OCI-LY7 (cell line): ENCODE data around the gene CLSTN2. TPM values are rescaled to one million over a fixed set of nuclear protein-coding genes. Genes with fewer than 3 reads are reported as not detected.

ENCODE experiments used
- BruUV-seq: library from RNA; stranded (reverse); fragments of 400-500 nt; replicated peaks from 2 replicates; lab custom pipeline; 2021; lab: Mats Ljungman, UMichigan
- CTCF ChIA-PET: fragments of 300-600 bp; sonication (Branson Sonifier 250); formaldehyde crosslinking; loops from one replicate; lab custom pipeline; 2022; ENCODE audit warnings: antibody characterized with exemption; ENCODE audit not compliant: unreplicated experiment; lab: Charles Lee
- POLR2A ChIA-PET: fragments of 300-600 bp; sonication (Branson Sonifier 250); formaldehyde crosslinking; loops from one replicate; lab custom pipeline; 2022; ENCODE audit warnings: antibody characterized with exemption; lab: Charles Lee
- DNase-seq: peaks from one replicate; pipeline ENCODE4 v3.0.0-alpha.2; 2015; ENCODE audit warnings: low spot score
- H2AFZ ChIP-seq: fragments of 200-600 bp; sonication (generic), shearing (Covaris generic); 2 replicates; pipeline ENCODE4 v1.6.1; 2014; ENCODE audit warnings: mild to moderate bottlenecking, antibody characterized with exemption, low read length, moderate library complexity
- H3K27ac ChIP-seq: fragments of 200-600 bp; sonication (generic); 2 replicates; pipeline ENCODE4 v1.5.1; 2014; ENCODE audit warnings: mixed run types, low read depth, mild to moderate bottlenecking, moderate library complexity, low read length, inconsistent platforms; ENCODE audit not compliant: poor library complexity, severe bottlenecking
- H3K36me3 ChIP-seq: fragments of 200-600 bp; sonication (generic); 2 replicates; pipeline ENCODE4 v1.6.1; 2014; ENCODE audit warnings: mild to moderate bottlenecking, antibody characterized with exemption, low read length, moderate library complexity, mixed read lengths; ENCODE audit not compliant: insufficient read depth
- H3K4me1 ChIP-seq: fragments of 200-600 bp; sonication (generic); 2 replicates; pipeline ENCODE4 v1.5.1; 2014; ENCODE audit warnings: mild to moderate bottlenecking, low read length; ENCODE audit not compliant: insufficient read depth, poor library complexity, severe bottlenecking
- H3K4me2 ChIP-seq: fragments of 200-600 bp; sonication (generic); 2 replicates; pipeline ENCODE4 v1.6.1; 2014; ENCODE audit warnings: mild to moderate bottlenecking, low read length
- H3K4me3 ChIP-seq: fragments of 200-600 bp; sonication (generic); 2 replicates; pipeline ENCODE4 v1.5.1; 2014; ENCODE audit warnings: mild to moderate bottlenecking, low read depth, low read length; ENCODE audit not compliant: poor library complexity, severe bottlenecking
- H3K79me2 ChIP-seq: fragments of 200-600 bp; sonication (generic); 2 replicates; pipeline ENCODE4 v1.6.1; 2016; ENCODE audit warnings: low read depth, mild to moderate bottlenecking, low read length, moderate library complexity, mixed read lengths; ENCODE audit not compliant: insufficient read depth
- H3K9me2 ChIP-seq: fragments of 200-600 bp; sonication (generic); 2 replicates; pipeline ENCODE4 v1.6.1; 2016; ENCODE audit warnings: mild to moderate bottlenecking, low read length, mixed read lengths; ENCODE audit not compliant: insufficient read depth
- H3K9me3 ChIP-seq: fragments of 200-600 bp; sonication (generic); 2 replicates; pipeline ENCODE4 v1.6.1; 2014; ENCODE audit warnings: mild to moderate bottlenecking, mixed run types, low read length, mixed read lengths
- H4K20me1 ChIP-seq: fragments of 200-600 bp; sonication (generic); 2 replicates; pipeline ENCODE4 v1.6.1; 2014; ENCODE audit warnings: mild to moderate bottlenecking, antibody characterized with exemption, low read length, moderate library complexity, mixed read lengths; ENCODE audit not compliant: insufficient read depth
- CTCF ChIP-seq: fragments of 200-600 bp; sonication (generic); conservative IDR thresholded peaks from 2 replicates; pipeline ENCODE4 v1.5.1; 2014; ENCODE audit warnings: mild to moderate bottlenecking, antibody characterized with exemption, low read length, moderate library complexity, mixed read lengths
- EZH2phosphoT487 ChIP-seq: fragments of 200-600 bp; sonication (generic); IDR thresholded peaks from 2 replicates; pipeline ENCODE4 v1.6.1; 2018; ENCODE audit warnings: low read depth, borderline replicate concordance, mild to moderate bottlenecking, mixed run types, antibody characterized with exemption, low read length, moderate library complexity, mixed read lengths
- intact Hi-C: fragments of 100-400 bp; cut with micrococcal nuclease; formaldehyde crosslinking; loops from one replicate; pipeline ENCODE4 v1.10.0; 2022; ENCODE audit not compliant: unreplicated experiment
- total RNA-seq, 2 experiments: library from RNA; depleted of rRNA in 1 of 2; stranded (reverse); fragments of >200 nt in 1 of 2; shearing (Covaris generic) in 1 of 2; gene quantifications; 2 replicates each; pipeline ENCODE4 v1.2.3, GENCODE V29; 2014 to 2022

The CLSTN2 gene
- total RNA-seq, 2 experiments from 2014 or later = not detected

- H3K79me2 ChIP-seq = no peaks in the 10 kb centered on the region
- no peaks in the 10 kb centered on the region for H3K36me3 ChIP-seq
- H3K27ac ChIP-seq = no peak overlapping the region
- H3K4me2 ChIP-seq = no peak overlapping the region
- no TSS peak for BruUV-seq
- H3K4me3 ChIP-seq = no peak overlapping the region
- no peak for TF ChIP-seq CTCF
- no peak for TF ChIP-seq EZH2phosphoT487
- intact Hi-C loops = no loop called here
- no peak for DNase-seq
- ChIA-PET POLR2A (no interaction called here), CTCF (no interaction called here)
- no peaks in the 10 kb centered on the region for H3K9me2 ChIP-seq
- H3K4me1 ChIP-seq = peaks cover 10% of the 10 kb centered on the region
- H4K20me1 ChIP-seq = no peaks in the 10 kb centered on the region
- H2AFZ ChIP-seq = no peak overlapping the region
- no peaks in the 10 kb centered on the region for H3K9me3 ChIP-seq
Observed at GRCh38 chr3:140152851-140153639, 218.1 kb downstream of the CLSTN2 start.

- no peak for TF ChIP-seq CTCF
- TF ChIP-seq EZH2phosphoT487 = no peak
- no peaks in the 10 kb centered on the region for H3K36me3 ChIP-seq
- BruUV-seq = no TSS peak
- DNase-seq = no peak
- H3K9me3 ChIP-seq = no peaks in the 10 kb centered on the region
- intact Hi-C loops = no loop called here
- POLR2A ChIA-PET = no interaction called here
- peaks cover 10% of the 10 kb centered on the region for H3K4me1 ChIP-seq
- H3K4me3 ChIP-seq = no peak overlapping the region
- H4K20me1 ChIP-seq = no peaks in the 10 kb centered on the region
- H2AFZ ChIP-seq = no peak overlapping the region
- H3K79me2 ChIP-seq = no peaks in the 10 kb centered on the region
- no peaks in the 10 kb centered on the region for H3K9me2 ChIP-seq
- H3K4me2 ChIP-seq = no peak overlapping the region
- CTCF ChIA-PET = no interaction called here
- no peak overlapping the region for H3K27ac ChIP-seq
Observed at GRCh38 chr3:140153736-140154135, 218.8 kb downstream of the CLSTN2 start.

- Histone ChIP-seq H3K4me3 (no peak overlapping the region), H3K36me3 (no peaks in the 10 kb centered on the region), H3K79me2 (no peaks in the 10 kb centered on the region), H3K27ac (no peak overlapping the region), H3K9me2 (no peaks in the 10 kb centered on the region), H4K20me1 (no peaks in the 10 kb centered on the region), H2AFZ (no peak overlapping the region), H3K9me3 (no peaks in the 10 kb centered on the region), H3K4me2 (no peak overlapping the region), H3K4me1 (peaks cover 10% of the 10 kb centered on the region)
- DNase-seq = no peak
- BruUV-seq = no TSS peak
- no peak for TF ChIP-seq CTCF
- no peak for TF ChIP-seq EZH2phosphoT487
- POLR2A ChIA-PET = no interaction called here
- CTCF ChIA-PET = no interaction called here
- intact Hi-C loops = no loop called here
Observed at GRCh38 chr3:140157161-140157560, 222.2 kb downstream of the CLSTN2 start.
